IMR-90 (cell line): ENCODE measurements around the gene MYOZ3.
A peak's percentile ranks its signal among the peaks of the same experiment; 100 is the strongest.

ENCODE experiments used
- BHLHE40 ChIP-seq: fragments of 150-350 bp; IDR thresholded peaks from 2 replicates; pipeline ENCODE4 v1.6.1; 2016; ENCODE audit warnings: mild to moderate bottlenecking, low read depth, low read length
- MXI1 ChIP-seq: IDR thresholded peaks from 2 replicates; pipeline ENCODE4 v1.6.1; 2012; ENCODE audit warnings: low read depth, mild to moderate bottlenecking, low read length, moderate library complexity, borderline replicate concordance
- NFE2L2 ChIP-seq: fragments of 150-350 bp; IDR thresholded peaks from 2 replicates; pipeline ENCODE4 v1.6.1; 2016; ENCODE audit warnings: low read depth, mild to moderate bottlenecking, low read length
- POLR2A ChIP-seq: IDR thresholded peaks from 2 replicates; pipeline ENCODE4 v1.6.1; 2012; ENCODE audit warnings: mild to moderate bottlenecking, low read depth, low read length
- RAD21 ChIP-seq: IDR thresholded peaks from 2 replicates; pipeline ENCODE4 v1.6.1; 2012; ENCODE audit warnings: low read length, improper control_type of control experiment
- RFX5 ChIP-seq: IDR thresholded peaks from 2 replicates; pipeline ENCODE4 v1.8.0; 2012; ENCODE audit warnings: low read depth, mild to moderate bottlenecking, low read length, moderate library complexity
- SMC3 ChIP-seq: fragments of 150-350 bp; IDR thresholded peaks from 2 replicates; pipeline ENCODE4 v1.6.1; 2016; ENCODE audit warnings: low read depth, mild to moderate bottlenecking, antibody characterized with exemption, low read length, moderate library complexity
- TF ChIP-seq, protein P1 (sequence below): conservative IDR thresholded peaks from 2 replicates; pipeline ENCODE4 v1.5.1; 2012; ENCODE audit warnings: mild to moderate bottlenecking, low read depth, low read length, improper control_type of control experiment
- TF ChIP-seq, protein P2 (sequence below): fragments of 150-350 bp; IDR thresholded peaks from 2 replicates; pipeline ENCODE4 v1.6.1; 2017; ENCODE audit warnings: mild to moderate bottlenecking, antibody characterized with exemption, low read length, low read depth

DNA sequence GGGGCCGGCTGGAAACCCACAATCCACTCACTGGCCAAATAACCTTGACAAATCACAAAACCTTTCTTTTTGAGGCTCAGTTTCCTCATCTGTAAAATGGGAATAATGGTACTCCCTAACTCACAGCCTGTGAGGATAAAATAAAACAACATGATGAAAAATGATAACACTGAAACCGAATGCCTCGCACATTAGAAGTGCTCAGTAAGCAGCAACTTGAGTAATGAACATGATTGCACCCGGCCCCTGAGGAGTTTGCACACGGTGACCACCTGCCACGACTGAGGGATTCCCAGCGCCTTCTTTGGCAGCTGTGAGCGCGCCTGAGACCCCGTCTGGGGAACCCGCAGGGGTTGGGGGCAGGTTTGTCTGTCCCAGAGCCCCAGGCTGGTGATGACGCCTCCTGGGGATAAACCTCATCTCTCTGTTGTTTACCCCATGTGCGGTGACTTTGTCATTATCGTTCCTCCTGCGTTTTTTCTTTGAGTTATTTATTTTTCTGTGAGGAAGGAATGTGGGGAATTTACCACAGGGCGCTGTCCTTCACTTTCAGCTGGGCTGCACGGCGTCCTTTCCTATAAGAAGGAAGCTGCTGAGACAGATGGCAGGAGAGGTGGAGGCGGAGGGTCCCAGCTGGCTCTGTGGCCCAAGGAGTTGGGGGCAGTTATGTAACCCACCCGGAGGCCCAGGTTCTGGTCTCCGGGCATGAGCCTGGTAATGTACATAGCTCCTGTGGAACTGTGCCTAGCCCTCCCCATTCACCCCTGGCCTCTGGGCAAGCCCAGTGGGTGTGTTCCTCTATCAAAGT is 23.6 kb upstream of the MYOZ3 start:
- peak; percentile 51; the same call in 1 of the 2 replicates for TF ChIP-seq NFE2L2
- TF ChIP-seq, protein P1, sequence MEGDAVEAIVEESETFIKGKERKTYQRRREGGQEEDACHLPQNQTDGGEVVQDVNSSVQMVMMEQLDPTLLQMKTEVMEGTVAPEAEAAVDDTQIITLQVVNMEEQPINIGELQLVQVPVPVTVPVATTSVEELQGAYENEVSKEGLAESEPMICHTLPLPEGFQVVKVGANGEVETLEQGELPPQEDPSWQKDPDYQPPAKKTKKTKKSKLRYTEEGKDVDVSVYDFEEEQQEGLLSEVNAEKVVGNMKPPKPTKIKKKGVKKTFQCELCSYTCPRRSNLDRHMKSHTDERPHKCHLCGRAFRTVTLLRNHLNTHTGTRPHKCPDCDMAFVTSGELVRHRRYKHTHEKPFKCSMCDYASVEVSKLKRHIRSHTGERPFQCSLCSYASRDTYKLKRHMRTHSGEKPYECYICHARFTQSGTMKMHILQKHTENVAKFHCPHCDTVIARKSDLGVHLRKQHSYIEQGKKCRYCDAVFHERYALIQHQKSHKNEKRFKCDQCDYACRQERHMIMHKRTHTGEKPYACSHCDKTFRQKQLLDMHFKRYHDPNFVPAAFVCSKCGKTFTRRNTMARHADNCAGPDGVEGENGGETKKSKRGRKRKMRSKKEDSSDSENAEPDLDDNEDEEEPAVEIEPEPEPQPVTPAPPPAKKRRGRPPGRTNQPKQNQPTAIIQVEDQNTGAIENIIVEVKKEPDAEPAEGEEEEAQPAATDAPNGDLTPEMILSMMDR, result no peak
- peak; percentile 58; the same call in 1 of the 2 replicates for TF ChIP-seq MXI1
- TF ChIP-seq POLR2A, result peak; percentile 31; the same call in 1 of the 2 replicates
- TF ChIP-seq RAD21, result no peak; the same call in 1 of the 2 replicates
- no peak for TF ChIP-seq RFX5
- TF ChIP-seq, protein P2, sequence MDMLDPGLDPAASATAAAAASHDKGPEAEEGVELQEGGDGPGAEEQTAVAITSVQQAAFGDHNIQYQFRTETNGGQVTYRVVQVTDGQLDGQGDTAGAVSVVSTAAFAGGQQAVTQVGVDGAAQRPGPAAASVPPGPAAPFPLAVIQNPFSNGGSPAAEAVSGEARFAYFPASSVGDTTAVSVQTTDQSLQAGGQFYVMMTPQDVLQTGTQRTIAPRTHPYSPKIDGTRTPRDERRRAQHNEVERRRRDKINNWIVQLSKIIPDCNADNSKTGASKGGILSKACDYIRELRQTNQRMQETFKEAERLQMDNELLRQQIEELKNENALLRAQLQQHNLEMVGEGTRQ, result peak; percentile 25; the same call in 1 of the 2 replicates
- peak; percentile 87 for TF ChIP-seq BHLHE40
- peak; percentile 13; the same call in 1 of the 2 replicates for TF ChIP-seq SMC3
